ENCODE data around the gene CDH13.

- TF ChIP-seq POLR2AphosphoS5 (IDR thresholded peaks at IDR 0.05) (no peak), POLR2A (IDR thresholded peaks at IDR 0.05; ENCODE audit: low read depth) (no peak), CTCF (IDR thresholded peaks at IDR 0.05) (no peak), EP300 (IDR thresholded peaks at IDR 0.05) (no peak)
These were observed 811.6 kb downstream of the CDH13 start for GRCh38 chr16:83438326-83438725.

Measured in esophagus muscularis mucosa (tissue), 4 donors.